ENCODE data around the gene CELA3B.
"Not testable (repeated sequence)": the region's sequence is repeated elsewhere in the genome, so short reads cannot be mapped to it uniquely, and the experiment has no call there.

The CELA3B gene, protein sequence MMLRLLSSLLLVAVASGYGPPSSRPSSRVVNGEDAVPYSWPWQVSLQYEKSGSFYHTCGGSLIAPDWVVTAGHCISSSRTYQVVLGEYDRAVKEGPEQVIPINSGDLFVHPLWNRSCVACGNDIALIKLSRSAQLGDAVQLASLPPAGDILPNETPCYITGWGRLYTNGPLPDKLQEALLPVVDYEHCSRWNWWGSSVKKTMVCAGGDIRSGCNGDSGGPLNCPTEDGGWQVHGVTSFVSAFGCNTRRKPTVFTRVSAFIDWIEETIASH
- total RNA-seq: 0 reads per million in 4 donors

- DNase-seq: not testable (repeated sequence)
These were observed at the start of gene CELA3B for GRCh38 chr1:21976703-21977239. CELA3B (plus strand) TSS chr1:21977022; CDS start chr1:21977040, 18 bp downstream.

DNA sequence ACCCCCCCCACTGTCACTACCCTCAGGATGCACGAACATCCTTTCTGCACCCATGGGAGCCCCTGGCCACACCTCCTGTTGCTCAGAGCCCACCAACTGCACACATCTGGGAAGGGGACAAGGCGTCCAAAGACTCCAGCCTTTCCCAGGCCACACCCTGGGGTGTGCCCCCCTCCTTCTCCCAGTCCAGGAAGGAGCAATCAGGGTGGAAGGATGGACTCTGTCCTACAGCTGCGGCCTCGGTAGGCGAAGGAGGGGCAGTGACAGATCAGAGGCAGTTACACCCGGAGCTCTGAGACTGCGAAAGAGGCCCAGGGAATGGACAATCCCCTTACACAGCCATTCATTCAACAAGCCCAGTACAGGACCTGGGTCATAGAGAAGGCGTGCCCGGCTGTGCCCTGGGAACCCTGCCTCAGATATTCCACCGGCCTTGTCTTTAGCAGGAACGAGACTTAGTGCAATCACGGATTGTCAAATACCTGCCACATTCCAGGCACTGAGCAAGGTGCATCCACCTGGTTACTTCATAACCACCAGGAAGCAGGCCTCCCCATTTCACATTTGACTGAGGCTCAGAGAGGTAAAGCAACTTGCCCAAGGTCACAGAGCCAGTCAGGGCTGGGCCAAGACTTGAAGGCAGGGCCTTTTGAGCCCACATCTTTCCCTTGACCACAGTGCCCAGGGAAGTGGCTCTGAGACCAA, 49.1 kb upstream of the CELA3B start:
- DNase-seq: no peak

GRCh38 chr1:21930080-21930571, 46.7 kb upstream of the CELA3B start:
- DNase-seq: no peak

GRCh38 chr1:21930629-21931170, 46.1 kb upstream of the CELA3B start:
- DNase-seq: no peak

GRCh38 chr1:21931171-21932093, 45.4 kb upstream of the CELA3B start:
- DNase-seq: no peak

- no peak for DNase-seq
These were observed 44.7 kb upstream of the CELA3B start for GRCh38 chr1:21932127-21932526.

- no peak for DNase-seq
These were observed 43.2 kb upstream of the CELA3B start for GRCh38 chr1:21933397-21934248.

DNA sequence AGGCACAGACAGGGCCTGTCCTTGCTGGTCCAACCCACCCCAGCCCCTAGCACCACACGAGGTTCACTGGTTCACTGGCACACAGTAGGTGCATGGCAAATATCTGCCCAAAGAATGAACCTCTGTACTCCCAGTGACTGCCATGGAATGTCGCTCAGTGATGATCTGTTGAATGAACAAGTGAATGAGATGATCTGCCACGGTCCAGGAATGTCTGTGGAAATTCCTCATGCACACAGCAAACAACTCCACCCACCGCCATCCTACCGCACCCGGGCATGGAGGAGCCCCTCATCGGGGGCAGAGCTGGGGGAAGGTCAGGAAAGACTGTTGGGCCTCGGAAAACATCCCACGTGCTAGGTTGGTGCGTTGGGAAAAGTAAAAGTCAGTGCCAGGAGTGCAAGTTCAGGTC, 41.4 kb upstream of the CELA3B start:
- DNase-seq: no peak

GRCh38 chr1:21935891-21936365, 40.9 kb upstream of the CELA3B start:
- DNase-seq: no peak

GRCh38 chr1:21936366-21937031, 40.3 kb upstream of the CELA3B start:
- DNase-seq: no peak

- no peak for DNase-seq
These were observed 39.8 kb upstream of the CELA3B start, which contains the start of gene HSPG2 for GRCh38 chr1:21937034-21937371. HSPG2 (minus strand) TSS chr1:21937310; CDS start chr1:21937217, 93 bp downstream.

DNA sequence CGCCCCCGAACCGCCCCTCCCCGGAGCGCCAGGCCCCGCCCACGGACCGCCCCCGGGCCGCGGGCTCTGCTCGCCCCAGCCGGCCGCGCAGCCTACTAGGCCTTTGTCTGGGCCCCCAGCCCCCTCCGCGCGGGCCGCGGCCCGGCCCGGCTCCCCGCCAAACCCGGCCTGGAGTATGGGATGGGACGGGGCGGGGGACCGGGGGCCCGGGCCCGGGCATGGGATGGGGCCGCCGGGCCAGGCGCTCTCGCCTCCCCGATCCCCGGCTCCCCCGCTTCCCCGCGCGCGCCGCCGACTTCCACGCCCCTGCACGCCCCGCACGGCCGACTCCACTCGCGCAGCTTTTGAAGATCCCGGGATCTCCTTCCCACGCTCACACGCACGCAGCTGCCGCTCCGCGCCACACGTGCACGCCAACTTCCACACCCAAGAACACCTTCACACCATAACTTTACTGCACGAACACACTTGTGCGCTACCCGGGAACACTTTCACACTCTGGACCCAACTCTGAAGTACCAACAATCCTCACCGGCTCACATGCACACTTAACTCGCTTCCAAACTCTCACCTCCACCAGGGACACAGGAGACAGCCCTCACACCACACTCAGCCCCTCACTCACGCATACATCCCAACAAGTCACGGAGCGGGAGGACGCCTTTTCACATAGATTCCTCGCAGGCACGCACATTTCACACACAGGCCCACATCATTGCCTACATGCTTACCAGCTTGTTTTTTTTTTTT, 39.3 kb upstream of the CELA3B start:
- peak in 4 of 5 donors; percentile 30 to 68 (median 53) for DNase-seq

GRCh38 chr1:21938732-21939538, 37.9 kb upstream of the CELA3B start:
- no peak for DNase-seq

DNA sequence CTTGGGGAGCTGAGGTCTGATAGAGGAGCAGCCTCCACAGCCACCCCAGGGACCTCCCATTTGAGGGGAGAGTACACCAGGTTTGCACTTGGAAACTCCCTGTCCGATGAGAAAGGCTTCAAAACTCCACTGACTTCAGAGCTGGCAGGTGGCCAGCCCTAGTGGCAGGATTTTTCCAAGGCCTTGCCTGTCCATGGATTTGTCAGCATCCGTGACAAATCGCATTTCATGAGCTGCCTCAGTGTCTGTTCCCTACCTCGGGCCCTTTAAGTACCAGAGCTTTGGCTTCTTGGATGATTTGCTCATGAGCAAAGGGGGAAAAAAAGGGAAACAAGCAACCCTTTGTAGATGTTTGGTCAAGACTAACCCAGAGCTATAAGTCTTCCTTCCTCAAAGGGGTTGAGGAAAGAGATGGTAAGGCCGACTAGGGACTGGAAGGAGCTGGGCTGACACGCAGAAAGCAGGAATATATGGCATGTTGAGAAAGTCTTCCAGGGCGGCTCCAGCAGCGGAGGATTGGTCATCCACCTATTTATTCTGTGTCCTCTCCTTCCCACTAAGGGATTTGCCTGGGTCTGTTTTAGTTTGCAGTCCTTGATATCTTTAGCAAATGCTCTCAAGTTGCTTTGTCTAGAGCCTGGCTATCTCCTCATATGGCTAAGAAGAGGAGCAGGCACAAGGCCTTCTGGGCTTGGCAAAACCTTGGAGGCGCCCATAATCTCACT, 37.0 kb upstream of the CELA3B start:
- no peak for DNase-seq

- no peak for DNase-seq
These were observed 36.3 kb upstream of the CELA3B start for GRCh38 chr1:21940492-21940891.

DNA sequence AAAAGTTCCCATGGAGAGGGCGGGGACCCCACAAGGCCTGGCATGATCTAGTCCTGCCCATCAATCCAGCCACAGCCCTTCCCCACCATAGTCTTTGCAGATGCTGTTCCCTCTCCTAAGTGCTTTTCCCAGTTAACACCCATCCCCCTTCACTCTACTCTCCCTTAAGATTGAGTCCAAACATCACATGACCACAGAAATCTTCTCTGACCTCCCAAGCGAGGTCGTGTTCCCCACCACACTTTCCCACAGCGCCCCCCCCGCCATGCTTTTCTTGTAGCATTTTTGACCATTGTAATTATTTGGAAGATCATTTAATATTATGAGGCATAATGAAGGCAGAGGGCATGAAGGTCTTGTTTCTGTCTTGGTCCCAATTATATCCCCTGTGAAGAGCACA, 35.5 kb upstream of the CELA3B start:
- DNase-seq: no peak

GRCh38 chr1:21942464-21942863, 34.4 kb upstream of the CELA3B start:
- DNase-seq: no peak

DNA sequence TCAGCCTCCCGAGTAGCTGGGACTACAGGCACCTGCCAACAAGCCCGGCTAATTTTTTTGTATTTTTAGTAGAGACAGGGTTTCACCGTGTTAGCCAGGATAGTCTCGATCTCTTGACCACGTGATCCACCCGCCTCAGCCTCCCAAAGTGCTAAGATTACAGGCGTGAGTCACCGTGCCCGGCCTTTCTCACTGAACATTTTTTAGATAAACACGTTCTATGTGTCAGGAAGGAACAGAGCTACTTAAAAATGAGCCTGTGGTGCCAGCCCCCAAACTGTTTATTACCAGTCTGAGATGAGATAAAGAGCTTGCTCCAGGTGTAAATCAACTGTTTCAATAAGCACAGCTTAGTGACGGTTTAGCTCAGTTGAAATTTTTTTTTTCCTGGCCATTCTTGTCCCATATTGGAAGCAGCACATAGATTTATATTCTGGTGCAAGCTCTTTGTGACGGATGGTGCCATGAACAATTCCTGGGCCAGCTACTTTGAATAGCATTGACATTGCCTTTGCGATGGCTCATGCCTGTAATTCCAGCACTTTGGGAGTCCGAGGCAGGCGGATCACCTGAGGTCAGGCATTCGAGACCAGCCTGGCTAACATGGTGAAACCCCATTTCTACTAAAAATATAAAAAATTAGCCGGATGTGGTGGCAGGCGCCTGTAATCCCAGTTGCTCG, 33.7 kb upstream of the CELA3B start:
- not testable (repeated sequence) for DNase-seq
